NCI-H345 (cell line): ENCODE data around the gene TRPV3.
"Not testable (repeated sequence)": the region's sequence is repeated elsewhere in the genome, so short reads cannot be mapped to it uniquely, and the experiment has no call there.

ENCODE experiments used
- DNase-seq: peaks from one replicate; lab custom pipeline; 2025; lab: John Stamatoyannopoulos, UW

TRPV3 gene

DNA sequence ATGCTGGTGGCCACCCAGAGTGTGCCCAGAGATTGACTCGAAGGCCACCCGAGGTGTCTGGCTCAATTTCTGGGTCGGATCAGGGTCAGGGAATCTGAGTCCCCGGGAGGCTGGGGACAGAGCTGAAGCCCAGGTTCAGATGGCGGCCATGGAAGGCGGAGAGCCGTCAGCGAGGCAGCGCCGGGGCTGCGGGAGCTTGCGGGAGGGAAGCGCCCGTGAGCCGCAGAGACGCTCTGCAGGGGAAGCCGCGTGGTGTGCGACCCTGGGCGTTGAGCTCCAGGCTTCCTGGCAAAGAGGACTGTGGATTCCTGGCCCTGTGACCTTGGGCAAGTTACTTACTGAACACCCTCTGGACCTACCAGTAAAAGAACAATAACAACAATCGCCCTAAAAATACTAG, 85.5 kb downstream of the TRPV3 start:
- no peak for DNase-seq

DNA sequence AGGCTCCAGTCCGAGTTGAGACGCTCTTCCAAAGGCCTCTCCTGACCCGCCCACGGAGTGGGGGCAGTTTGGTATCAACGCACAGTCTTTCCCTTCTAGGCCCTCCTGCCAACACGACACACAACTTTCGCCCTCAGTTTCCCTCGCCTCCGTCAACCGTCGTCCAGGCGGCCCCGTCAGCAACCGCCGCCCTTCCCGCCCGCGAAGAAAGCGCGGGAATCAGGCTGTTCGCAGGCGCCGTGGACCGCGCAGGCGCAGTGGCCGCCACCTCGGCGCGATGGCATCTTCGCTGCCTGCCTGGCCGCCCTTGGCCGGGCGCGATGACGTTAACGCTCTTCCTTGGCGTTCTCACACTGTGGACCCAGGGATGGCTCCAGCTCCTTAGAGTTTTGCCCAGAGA, 86.0 kb downstream of the TRPV3 start, which contains the start of gene SPATA22:
Gene SPATA22 (minus strand): TSS at position 221 of the 400 bp plus-strand sequence. CDS start 2,494 bp downstream, outside the sequence.
- no peak for DNase-seq

DNA sequence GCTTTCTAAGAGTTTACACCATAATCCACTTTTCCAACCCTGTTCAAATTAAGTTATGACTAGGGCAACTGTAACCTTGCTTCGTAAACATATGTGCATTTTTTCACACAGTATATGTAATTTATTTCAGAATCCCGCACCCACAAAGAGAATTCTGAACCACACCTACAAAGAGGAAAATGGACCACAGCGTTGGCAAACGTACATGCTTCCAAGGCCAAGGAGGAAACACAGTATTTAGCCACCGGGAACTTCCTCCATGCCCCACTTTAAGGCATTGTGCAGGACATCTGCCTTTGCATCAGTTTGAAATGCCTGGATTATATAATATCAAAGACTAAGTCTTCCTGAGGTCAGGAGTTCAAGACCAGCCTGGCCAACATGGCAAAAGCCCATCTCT, 88.1 kb downstream of the TRPV3 start:
- no peak for DNase-seq

DNA sequence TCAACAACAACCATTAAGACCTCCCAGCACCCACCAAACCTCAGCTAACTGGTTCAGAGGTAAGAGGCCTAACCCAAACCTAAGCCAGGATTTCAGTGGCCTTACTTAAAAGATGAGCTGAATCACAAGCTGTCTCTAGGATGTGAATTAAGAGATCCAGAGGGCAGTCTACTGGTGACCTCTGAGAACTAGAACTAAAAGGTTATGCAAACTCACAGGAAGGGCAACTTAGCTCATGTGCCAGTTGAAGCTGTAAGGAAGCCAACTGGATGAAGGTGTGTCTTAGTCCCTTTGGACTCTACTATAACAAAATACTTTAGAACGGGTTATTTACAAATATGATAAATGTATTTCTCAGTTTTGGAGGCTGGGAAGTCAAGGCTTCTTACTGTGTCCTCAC, 91.3 kb downstream of the TRPV3 start:
- not testable (repeated sequence) for DNase-seq
